K562 (cell line): Measurements from ENCODE around the gene PARD3B. TPM values are rescaled to one million over a fixed set of nuclear protein-coding genes. Genes with fewer than 3 reads are reported as not detected.

Experiments
- ATAC-seq: fragments of 200-7000 bp; cut with Tn5 transposase; 3 replicates; pipeline ENCODE4 v1.9.1; 2020; ENCODE audit warnings: moderate library complexity
- BruUV-seq: library from RNA; stranded (reverse); fragments of 400-500 nt; replicated peaks from 2 replicates; lab custom pipeline; 2021; lab: Mats Ljungman, UMichigan
- CTCF ChIA-PET: fragments of 300-600 bp; formaldehyde crosslinking; extraction: SDS; loops from one replicate; lab custom pipeline; 2021; ENCODE audit warnings: low intra/inter-chr PET ratio; lab: Yijun Ruan, JAX
- POLR2A ChIA-PET: fragments of 300-600, 350-650 bp; sonication (Branson Sonifier 250); formaldehyde crosslinking; extraction: SDS; loops from one replicate; lab custom pipeline; 2021; ENCODE audit warnings: antibody characterized with exemption, inconsistent platforms; lab: Yijun Ruan, JAX
- DNase-seq, 4 experiments: peaks; one replicate each; pipeline versions ENCODE4 v3.0.0 to v3.0.0-alpha.2; 2011 to 2018; ENCODE audit warnings: low spot score in 3 of 4, mixed read lengths in 3 of 4; ENCODE audit errors: extremely low read depth in 1 of 4
- FAIRE-seq: peaks from 2 replicates; lab custom pipeline; 2011; peaks lifted over from hg19 to GRCh38; lab: Jason Lieb, UNC
- H2AFZ ChIP-seq: 2 replicates; pipeline ENCODE4 v1.6.0; 2011; ENCODE audit warnings: low read depth, low read length, control low read depth, inconsistent platforms
- H3K27ac ChIP-seq: fragments of 200-600 bp; 3 replicates; pipeline ENCODE4 v1.8.0; 2011; ENCODE audit warnings: low read depth, mild to moderate bottlenecking, control low read depth, inconsistent platforms, low read length, moderate library complexity, mixed read lengths; ENCODE audit errors: extremely low read depth
- H3K27me3 ChIP-seq, 2 experiments: fragments of 300-600 bp in 1 of 2; 2 replicates in 1 of 2; 3 replicates in 1 of 2; pipeline versions ENCODE4 v1.6.0 to v1.8.0; 2011; ENCODE audit warnings: inconsistent platforms in 2 of 2, low read length in 2 of 2, mild to moderate bottlenecking in 1 of 2, mixed read lengths in 1 of 2, moderate library complexity in 1 of 2; ENCODE audit not compliant: control insufficient read depth in 2 of 2, insufficient read depth in 2 of 2
- H3K36me3 ChIP-seq: fragments of 300-600 bp; 3 replicates; pipeline ENCODE4 v1.8.0; 2011; ENCODE audit warnings: mild to moderate bottlenecking, low read length, inconsistent platforms; ENCODE audit not compliant: control insufficient read depth, insufficient read depth
- H3K4me1 ChIP-seq, 2 experiments: fragments of 200-600 bp in 1 of 2; replicated peaks in 1 of 2; 2 replicates in 1 of 2; 3 replicates in 1 of 2; pipeline versions ENCODE4 v1.5.1 to v1.8.0; 2011; ENCODE audit warnings: inconsistent platforms in 2 of 2, low read length in 2 of 2, mild to moderate bottlenecking in 1 of 2, mixed read lengths in 1 of 2, moderate library complexity in 1 of 2; ENCODE audit not compliant: control insufficient read depth in 2 of 2, insufficient read depth in 2 of 2
- H3K4me2 ChIP-seq: 2 replicates; pipeline ENCODE4 v1.6.1; 2011; ENCODE audit warnings: low read length, control low read depth, inconsistent platforms, mixed read lengths; ENCODE audit not compliant: insufficient read depth
- H3K4me3 ChIP-seq: fragments of 200-600 bp; sonication (generic), shearing (Covaris generic); 2 replicates; pipeline ENCODE4 v1.5.1; 2016; ENCODE audit warnings: control low read depth, inconsistent platforms
- H3K79me2 ChIP-seq: fragments of 200-600 bp; 3 replicates; pipeline ENCODE4 v1.8.0; 2011; ENCODE audit warnings: low read length, inconsistent platforms; ENCODE audit not compliant: control insufficient read depth, insufficient read depth
- H3K9ac ChIP-seq, 2 experiments: 2 replicates each; pipeline versions ENCODE4 v1.6.0 to v1.6.1; 2011; ENCODE audit warnings: low read depth in 2 of 2, low read length in 2 of 2, control low read depth in 1 of 2, inconsistent platforms in 1 of 2, mild to moderate bottlenecking in 1 of 2, mixed read lengths in 1 of 2; ENCODE audit not compliant: insufficient read depth in 1 of 2
- H3K9me1 ChIP-seq: one replicate; pipeline ENCODE4 v1.6.0; 2011; ENCODE audit warnings: inconsistent platforms, mild to moderate bottlenecking, low read length, moderate library complexity; ENCODE audit not compliant: control insufficient read depth, insufficient read depth
- H3K9me3 ChIP-seq: replicated peaks from 2 replicates; pipeline ENCODE4 v1.5.1; 2011; ENCODE audit warnings: low read depth, low read length, inconsistent platforms; ENCODE audit not compliant: control insufficient read depth, insufficient read depth
- H4K20me1 ChIP-seq: replicated peaks from 2 replicates; pipeline ENCODE4 v1.6.1; 2011; ENCODE audit warnings: low read length, inconsistent platforms, mixed read lengths; ENCODE audit not compliant: control insufficient read depth, insufficient read depth
- E2F1 ChIP-seq: sonication (generic); formaldehyde crosslinking; IDR thresholded peaks from 2 replicates; pipeline ENCODE4 v1.8.1; 2023; ENCODE audit warnings: mild to moderate bottlenecking, missing genetic modification reagents, moderate library complexity
- ERF ChIP-seq: fragments of 450-650 bp; formaldehyde crosslinking; IDR thresholded peaks from 2 replicates; pipeline ENCODE4 v1.4.0; 2020; ENCODE audit warnings: mild to moderate bottlenecking, mixed read lengths
- KLF13 ChIP-seq: fragments of 450-650 bp; IDR thresholded peaks from 2 replicates; pipeline ENCODE4 v1.6.1; 2016; ENCODE audit warnings: missing genetic modification characterization, low read depth, mild to moderate bottlenecking, missing compliant biosample characterization, moderate library complexity, borderline replicate concordance
- NFRKB ChIP-seq: fragments of 450-650 bp; IDR thresholded peaks from 2 replicates; pipeline ENCODE4 v1.6.1; 2016; ENCODE audit warnings: low read depth
- NR0B1 ChIP-seq: fragments of 450-650 bp; IDR thresholded peaks from one replicate; pipeline ENCODE4 v1.6.1; 2018; ENCODE audit warnings: mild to moderate bottlenecking, moderate library complexity; ENCODE audit not compliant: partially characterized antibody
- NR3C1 ChIP-seq: sonication (generic); formaldehyde crosslinking; IDR thresholded peaks from 2 replicates; pipeline ENCODE4 v1.8.1; 2022; ENCODE audit warnings: missing genetic modification reagents
- POLR2AphosphoS2 ChIP-seq: IDR thresholded peaks from 2 replicates; pipeline ENCODE4 v1.6.1; 2012; ENCODE audit warnings: low read length, improper control_type of control experiment
- RB1 ChIP-seq: fragments of 450-650 bp; IDR thresholded peaks from 2 replicates; pipeline ENCODE4 v1.6.1; 2017; ENCODE audit warnings: low read depth, mild to moderate bottlenecking
- RBM34 ChIP-seq: fragments of 200-400 bp; formaldehyde crosslinking; IDR thresholded peaks from 2 replicates; pipeline ENCODE4 v1.6.1; 2018; ENCODE audit warnings: low read length, borderline replicate concordance; ENCODE audit not compliant: insufficient read depth
- SOX6 ChIP-seq: fragments of 450-650 bp; IDR thresholded peaks from 2 replicates; pipeline ENCODE4 v1.6.1; 2014; ENCODE audit warnings: mild to moderate bottlenecking
- ZNF311 ChIP-seq: fragments of 250-450 bp; sonication (Bioruptor Pico); IDR thresholded peaks from 2 replicates; pipeline ENCODE4 v1.4.0; 2020; ENCODE audit warnings: mild to moderate bottlenecking, moderate library complexity
- ZNF444 ChIP-seq: fragments of 250-450 bp; sonication (Bioruptor Pico); IDR thresholded peaks from 2 replicates; pipeline ENCODE4 v1.4.0; 2020; ENCODE audit warnings: mild to moderate bottlenecking, moderate library complexity
- ZNF764 ChIP-seq: fragments of 250-450 bp; sonication (Bioruptor Pico); IDR thresholded peaks from 2 replicates; pipeline ENCODE4 v1.4.0; 2020; ENCODE audit warnings: low read depth, mild to moderate bottlenecking, moderate library complexity
- ZNF778 ChIP-seq: fragments of 450-650 bp; formaldehyde crosslinking; IDR thresholded peaks from 2 replicates; pipeline ENCODE4 v1.4.0; 2020; ENCODE audit warnings: mild to moderate bottlenecking, moderate library complexity
- WGBS: fragments of 100-300 bp; shearing (Covaris generic); methylation state at CpG from one replicate; pipeline ENCODE4 v1.1.6; 2016; ENCODE audit warnings: low coverage, mixed read lengths; ENCODE audit not compliant: insufficient coverage; ENCODE audit errors: missing lambda C conversion rate; 5-methylcytosine and 5-hydroxymethylcytosine counted together
- in situ Hi-C: fragments of 300-500 bp; cut with MboI; formaldehyde crosslinking; loops from 4 replicates; pipeline ENCODE4 v1.15.0; 2018; ENCODE audit warnings: inconsistent platforms, mixed read lengths
- intact Hi-C: fragments of 100-400 bp; cut with micrococcal nuclease; formaldehyde crosslinking; loops from 2 replicates; pipeline ENCODE4 v1.14.2; 2022
- polyA plus RNA-seq, 8 experiments: library from polyadenylated mRNA; depleted of rRNA in 4 of 8; stranded (reverse) in 5 of 8; unstranded in 3 of 8; fragments of >200 nt; fragmentation: Nextera tagmentation in 2 of 8; fragmentation: Illumina TruSeq in 1 of 8; extraction: Ambion mirVana in 2 of 8; extraction: Trizol in 1 of 8; gene quantifications; 2 replicates each; pipeline versions ENCODE4 v1.2.1 to v1.2.3, GENCODE V29; 2011 to 2014; ENCODE audit warnings: inconsistent platforms in 1 of 8, missing spikeins in 1 of 8
- total RNA-seq, 7 experiments: library from RNA; depleted of rRNA in 6 of 7; stranded (reverse); fragments of >200 nt in 6 of 7; fragmentation: Illumina TruSeq in 2 of 7; extraction: Trizol in 2 of 7; gene quantifications; 2 replicates each; pipeline versions ENCODE4 v1.2.1 to v1.2.3, GENCODE V29; 2011 to 2021; ENCODE audit warnings: low replicate concordance in 1 of 7
- TF ChIP-seq, protein P1 (sequence below): fragments of 250-450 bp; sonication (Bioruptor Pico); IDR thresholded peaks from 2 replicates; pipeline ENCODE4 v1.8.0; 2021; ENCODE audit warnings: moderate library complexity, mild to moderate bottlenecking, inconsistent platforms

Gene PARD3B
- total and polyA plus RNA-seq, 9 of the 15 experiments (the other 6 are each of a cell fraction or from before 2014, with no cell fraction given), result 0.15 to 3.0 (median 1.1) TPM

DNA sequence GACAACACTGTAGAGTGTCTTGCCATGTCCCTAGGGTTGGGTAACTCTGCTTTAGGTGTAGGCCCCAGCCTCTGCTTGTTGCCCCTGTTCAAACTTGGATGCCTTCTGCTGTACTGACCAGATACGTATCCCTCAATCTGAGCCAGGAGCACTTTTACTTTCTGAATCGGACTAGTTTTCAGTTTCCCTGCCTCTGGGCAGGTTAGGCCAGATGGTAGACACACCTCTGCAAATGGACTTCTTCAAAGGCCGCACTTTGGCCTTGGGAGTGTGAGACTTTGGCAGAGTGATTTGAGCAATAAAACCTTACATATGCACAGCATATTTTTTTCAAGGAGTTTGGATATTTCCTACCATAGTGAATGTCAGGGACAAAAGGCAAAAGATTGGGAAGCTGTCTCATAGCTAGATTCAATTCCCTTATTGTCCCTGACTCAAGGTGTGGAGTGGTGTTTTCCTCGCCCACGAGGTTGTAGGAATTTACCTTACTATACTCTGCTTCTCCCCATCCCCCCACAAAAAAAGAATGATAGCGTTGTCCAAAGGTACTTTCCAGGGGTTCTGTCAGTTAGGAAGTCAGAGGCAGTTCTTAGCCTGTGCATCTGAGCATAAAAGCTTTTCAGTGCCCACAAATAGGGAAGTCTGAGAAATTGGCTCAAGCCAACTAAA, 15.3 kb upstream of the PARD3B start:
- no peaks in the 10 kb centered on the region for H3K36me3 ChIP-seq
- POLR2A ChIA-PET, result interaction anchor here (1.1 kb wide), 1 partner anchor 10 kb away, joined by 3 read pairs; no protein-coding TSS in a partner anchor
- H3K9me1 ChIP-seq, result no peaks in the 10 kb centered on the region
- H3K4me2 ChIP-seq, result no peak overlapping the region
- no peaks in the 10 kb centered on the region for H3K79me2 ChIP-seq
- H3K27ac ChIP-seq, result no peak overlapping the region
- no peak for ATAC-seq
- intact Hi-C loops, result no loop called here
- H4K20me1 ChIP-seq, result no peaks in the 10 kb centered on the region
- in situ Hi-C loops, result no loop called here
- FAIRE-seq, result no peak
- CTCF ChIA-PET, result no interaction called here
- no peaks in the 10 kb centered on the region for H3K9me3 ChIP-seq
- no peak overlapping the region for H2AFZ ChIP-seq
- BruUV-seq, result no TSS peak
- no peak overlapping the region for H3K9ac ChIP-seq
- WGBS, result 14% methylated on average over 6 of the region's 6 CpGs
- no peak overlapping the region for H3K4me3 ChIP-seq
- no peaks in the 10 kb centered on the region for H3K27me3 ChIP-seq
- TF ChIP-seq SOX6, result no peak
- TF ChIP-seq ZNF444 (CRISPR knock-in tag), result no peak
- no peak for TF ChIP-seq NR0B1
- TF ChIP-seq ERF (CRISPR knock-in tag), result no peak
- TF ChIP-seq NR3C1, result no peak
- no peak for TF ChIP-seq NFRKB
- TF ChIP-seq KLF13 (tag), result no peak
- no peak for TF ChIP-seq ZNF764 (CRISPR knock-in tag)
- TF ChIP-seq E2F1 (CRISPR knock-in tag), result no peak
- TF ChIP-seq POLR2AphosphoS2, result no peak
- no peak for TF ChIP-seq RBM34
- TF ChIP-seq ZNF778 (CRISPR knock-in tag), result no peak
- no peak for TF ChIP-seq RB1
- TF ChIP-seq, protein P1, sequence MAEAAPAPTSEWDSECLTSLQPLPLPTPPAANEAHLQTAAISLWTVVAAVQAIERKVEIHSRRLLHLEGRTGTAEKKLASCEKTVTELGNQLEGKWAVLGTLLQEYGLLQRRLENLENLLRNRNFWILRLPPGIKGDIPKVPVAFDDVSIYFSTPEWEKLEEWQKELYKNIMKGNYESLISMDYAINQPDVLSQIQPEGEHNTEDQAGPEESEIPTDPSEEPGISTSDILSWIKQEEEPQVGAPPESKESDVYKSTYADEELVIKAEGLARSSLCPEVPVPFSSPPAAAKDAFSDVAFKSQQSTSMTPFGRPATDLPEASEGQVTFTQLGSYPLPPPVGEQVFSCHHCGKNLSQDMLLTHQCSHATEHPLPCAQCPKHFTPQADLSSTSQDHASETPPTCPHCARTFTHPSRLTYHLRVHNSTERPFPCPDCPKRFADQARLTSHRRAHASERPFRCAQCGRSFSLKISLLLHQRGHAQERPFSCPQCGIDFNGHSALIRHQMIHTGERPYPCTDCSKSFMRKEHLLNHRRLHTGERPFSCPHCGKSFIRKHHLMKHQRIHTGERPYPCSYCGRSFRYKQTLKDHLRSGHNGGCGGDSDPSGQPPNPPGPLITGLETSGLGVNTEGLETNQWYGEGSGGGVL (CRISPR knock-in tag), result no peak
- no peak for TF ChIP-seq ZNF311
- no peak for DNase-seq
- no peaks in the 10 kb centered on the region for H3K4me1 ChIP-seq
